ENCODE data around the gene POM121L2. TPM values are rescaled to one million over a fixed set of nuclear protein-coding genes. Genes with fewer than 3 reads are reported as not detected.

Gene POM121L2
- total RNA-seq, 5 donors from 2014 or later (not counting 1 experiment from before 2014, with no cell fraction given) = not detected

DNA sequence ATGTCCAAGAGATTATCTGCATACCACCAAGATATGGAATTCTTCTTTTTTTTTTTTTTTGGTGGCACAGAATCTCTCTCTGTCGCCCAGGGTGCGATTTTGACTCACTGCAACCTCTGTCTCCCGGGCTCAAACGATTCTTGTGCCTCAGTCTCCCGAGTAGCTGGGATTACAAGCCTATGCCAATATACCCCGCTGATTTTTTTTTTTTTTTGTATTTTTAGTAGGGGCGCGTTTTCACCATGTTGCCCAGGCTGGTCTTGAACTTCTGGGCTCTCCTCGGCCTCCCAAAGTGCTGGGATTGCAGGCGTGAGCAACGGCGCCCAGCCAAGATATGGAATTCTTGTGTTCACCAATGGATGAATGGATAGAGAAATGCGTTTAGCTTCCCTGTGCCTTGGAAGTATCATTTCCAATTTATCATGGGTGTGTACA lies 31.0 kb downstream of the POM121L2 start:
- Histone ChIP-seq H3K27ac (ENCODE audit: low read length) (no peak overlapping the region), H3K9me3 (no peaks in the 10 kb centered on the region), H3K4me3 (ENCODE audit: control insufficient read depth in 1 of 2, extremely low read depth in 1 of 2, low read length in 1 of 2) (no peak overlapping the region), H3K27me3 (replicated peaks in 1 of 2; ENCODE audit: control insufficient read depth in 2 of 2, extremely low read depth in 1 of 2, insufficient read depth in 2 of 2, low read length in 1 of 2) (peaks cover 49 to 67% of the 10 kb centered on the region in 2 experiments), H3K4me1 (ENCODE audit: control insufficient read depth in 1 of 2, extremely low read depth in 1 of 2, insufficient read depth in 2 of 2, low read length in 2 of 2) (peaks cover 0 to 9% of the 10 kb centered on the region in 2 experiments), H3K36me3 (ENCODE audit: control insufficient read depth in 2 of 2, extremely low read depth in 1 of 2, insufficient read depth in 1 of 2, low read length in 1 of 2) (no peaks in the 10 kb centered on the region)
- 10% methylated on average over 4 of the region's 13 CpGs for WGBS (ENCODE audit: insufficient coverage)
- POLR2A ChIA-PET = no interaction called here
- CTCF ChIA-PET = interaction anchor here in 1 of 2 donors (0.6 kb wide), 1 partner anchor 13 kb away, joined by 3 read pairs; no protein-coding TSS in a partner anchor
- H3K27ac Mint-ChIP-seq = no peak overlapping the region
- peaks cover 80 to 88% of the 10 kb centered on the region in 2 donors for H3K27me3 Mint-ChIP-seq
- ATAC-seq (replicated peaks in 1 of 4) (no peak), DNase-seq (no peak)
- H3K4me3 Mint-ChIP-seq = no peak overlapping the region
- peaks cover 10% of the 10 kb centered on the region for H3K36me3 Mint-ChIP-seq
- H3K9me3 Mint-ChIP-seq = peaks cover 8 to 40% (median 21%) of the 10 kb centered on the region in 3 donors
- H3K4me1 Mint-ChIP-seq = peaks cover 0 to 7% (median 5%) of the 10 kb centered on the region in 3 donors

GRCh38 chr6:27280540-27281000 lies 31.5 kb downstream of the POM121L2 start:
- DNase-seq = no peak
- Histone ChIP-seq H3K4me1 (ENCODE audit: control insufficient read depth in 1 of 2, extremely low read depth in 1 of 2, insufficient read depth in 2 of 2, low read length in 2 of 2) (peaks cover 0 to 9% of the 10 kb centered on the region in 2 experiments), H3K9me3 (no peaks in the 10 kb centered on the region), H3K27ac (ENCODE audit: low read length) (no peak overlapping the region), H3K4me3 (ENCODE audit: control insufficient read depth in 1 of 2, extremely low read depth in 1 of 2, low read length in 1 of 2) (no peak overlapping the region), H3K27me3 (replicated peaks in 1 of 2; ENCODE audit: control insufficient read depth in 2 of 2, extremely low read depth in 1 of 2, insufficient read depth in 2 of 2, low read length in 1 of 2) (peaks cover 48 to 68% of the 10 kb centered on the region in 2 experiments), H3K36me3 (ENCODE audit: control insufficient read depth in 2 of 2, extremely low read depth in 1 of 2, insufficient read depth in 1 of 2, low read length in 1 of 2) (no peaks in the 10 kb centered on the region)
- ChIA-PET POLR2A (no interaction called here), CTCF (interaction anchor here in 1 of 2 donors (0.6 kb wide), 1 partner anchor 13 kb away, joined by 3 read pairs; no protein-coding TSS in a partner anchor)
- H3K4me1 Mint-ChIP-seq = peaks cover 0 to 7% (median 5%) of the 10 kb centered on the region in 3 donors
- H3K9me3 Mint-ChIP-seq = peaks cover 8 to 40% (median 21%) of the 10 kb centered on the region in 3 donors
- 9% methylated on average over 6 of the region's 9 CpGs for WGBS (ENCODE audit: insufficient coverage)
- H3K36me3 Mint-ChIP-seq = peaks cover 7% of the 10 kb centered on the region
- H3K27ac Mint-ChIP-seq = no peak overlapping the region
- H3K4me3 Mint-ChIP-seq = peak overlapping the region in 1 of 3 donors; percentile 21
- no peak for ATAC-seq (replicated peaks in 1 of 4)
- H3K27me3 Mint-ChIP-seq = peaks cover 80 to 88% of the 10 kb centered on the region in 2 donors

DNA sequence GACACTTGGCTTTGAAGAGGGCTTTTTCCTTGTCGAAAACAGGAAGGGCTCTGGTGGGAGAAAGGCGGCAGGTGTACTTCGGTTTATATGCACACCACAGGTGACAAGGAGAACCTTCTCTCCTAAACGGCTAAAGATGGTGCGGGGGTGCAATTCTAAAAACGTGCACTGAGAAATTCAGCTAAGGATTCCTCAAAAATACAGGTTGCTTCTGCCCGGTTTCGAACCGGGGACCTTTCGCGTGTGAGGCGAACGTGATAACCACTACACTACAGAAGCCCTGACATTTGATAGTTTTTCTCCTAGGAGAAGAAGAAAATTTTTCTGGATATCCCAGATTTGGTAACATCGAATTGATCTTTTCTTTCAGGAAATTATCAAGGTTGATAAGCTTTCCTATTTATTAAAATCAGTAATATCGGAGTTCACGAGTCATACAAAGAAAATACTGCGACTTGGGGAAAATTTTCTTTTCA lies 32.0 kb downstream of the POM121L2 start:
- peaks cover 0 to 9% of the 10 kb centered on the region in 2 experiments for H3K4me1 ChIP-seq (ENCODE audit: control insufficient read depth in 1 of 2, extremely low read depth in 1 of 2, insufficient read depth in 2 of 2, low read length in 2 of 2)
- H3K36me3 ChIP-seq (ENCODE audit: control insufficient read depth in 2 of 2, extremely low read depth in 1 of 2, insufficient read depth in 1 of 2, low read length in 1 of 2) = no peaks in the 10 kb centered on the region
- Mint-ChIP-seq H3K4me1 (peaks cover 0 to 7% (median 5%) of the 10 kb centered on the region in 3 donors), H3K9me3 (peaks cover 8 to 37% (median 21%) of the 10 kb centered on the region in 3 donors), H3K36me3 (peaks cover 7% of the 10 kb centered on the region), H3K27ac (peak overlapping the region in 1 of 2 donors; percentile 71), H3K4me3 (no peak overlapping the region), H3K27me3 (peaks cover 76 to 87% of the 10 kb centered on the region in 2 donors)
- DNase-seq (peak in 1 of 35 experiments; percentile 30), ATAC-seq (replicated peaks in 1 of 4) (no peak)
- no peaks in the 10 kb centered on the region for H3K9me3 ChIP-seq
- no CpG with 5 or more reads among the region's 17 CpGs for WGBS (ENCODE audit: insufficient coverage)
- CTCF ChIA-PET = no interaction called here
- peaks cover 50 to 68% of the 10 kb centered on the region in 2 experiments for H3K27me3 ChIP-seq (replicated peaks in 1 of 2; ENCODE audit: control insufficient read depth in 2 of 2, extremely low read depth in 1 of 2, insufficient read depth in 2 of 2, low read length in 1 of 2)
- POLR2A ChIA-PET = no interaction called here
- no peak overlapping the region for H3K27ac ChIP-seq (ENCODE audit: low read length)
- H3K4me3 ChIP-seq (ENCODE audit: control insufficient read depth in 1 of 2, extremely low read depth in 1 of 2, low read length in 1 of 2) = no peak overlapping the region

DNA sequence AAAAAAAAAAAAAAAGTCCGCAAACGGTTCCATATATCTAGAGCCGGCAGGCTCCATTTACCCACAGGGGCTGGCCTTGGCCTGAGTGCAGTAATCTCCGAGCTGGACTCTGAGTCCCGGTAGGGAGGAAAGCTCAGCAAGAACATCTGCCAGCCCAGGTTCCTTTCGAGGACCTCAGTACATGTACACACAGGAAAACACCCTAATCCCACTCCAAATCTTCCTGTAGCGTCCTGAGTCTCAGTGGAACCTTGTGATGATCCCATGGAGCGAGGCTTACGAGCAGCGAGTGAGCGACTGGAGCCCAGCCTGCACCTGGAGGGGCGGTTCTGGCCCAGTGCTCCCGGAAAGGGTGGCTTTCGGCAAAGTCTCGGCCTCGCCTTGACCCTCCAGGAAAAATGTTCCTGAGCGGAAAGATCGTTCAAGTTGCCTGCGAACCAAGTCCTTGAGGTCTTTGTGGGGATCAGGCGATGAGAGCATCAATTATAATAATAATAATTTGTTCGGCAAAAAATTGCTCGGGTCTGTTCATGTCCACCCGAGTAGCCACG lies 32.5 kb downstream of the POM121L2 start:
- DNase-seq = no peak
- no peaks in the 10 kb centered on the region for H3K9me3 ChIP-seq

GRCh38 chr6:27275025-27275956 lies 36.8 kb downstream of the POM121L2 start:
- no peak overlapping the region for H3K27ac ChIP-seq (ENCODE audit: low read length)
- CTCF ChIA-PET = no interaction called here
- no peaks in the 10 kb centered on the region for H3K9me3 ChIP-seq
- H3K27me3 ChIP-seq (replicated peaks in 1 of 2; ENCODE audit: control insufficient read depth in 2 of 2, extremely low read depth in 1 of 2, insufficient read depth in 2 of 2, low read length in 1 of 2) = peaks cover 32 to 68% of the 10 kb centered on the region in 2 experiments
- Mint-ChIP-seq H3K4me3 (no peak overlapping the region), H3K9me3 (peaks cover 0 to 8% (median 8%) of the 10 kb centered on the region in 3 donors), H3K4me1 (peaks cover 0 to 5% (median 5%) of the 10 kb centered on the region in 3 donors), H3K27me3 (peaks cover 66 to 83% of the 10 kb centered on the region in 2 donors), H3K27ac (peak overlapping the region in 1 of 2 donors; percentile 46), H3K36me3 (no peaks in the 10 kb centered on the region)
- DNase-seq (no peak), ATAC-seq (replicated peaks in 1 of 4) (no peak)
- POLR2A ChIA-PET = no interaction called here
- H3K36me3 ChIP-seq (ENCODE audit: control insufficient read depth in 2 of 2, extremely low read depth in 1 of 2, insufficient read depth in 1 of 2, low read length in 1 of 2) = no peaks in the 10 kb centered on the region
- WGBS (ENCODE audit: insufficient coverage) = 25% methylated on average over 22 of the region's 36 CpGs
- peaks cover 0 to 9% of the 10 kb centered on the region in 2 experiments for H3K4me1 ChIP-seq (ENCODE audit: control insufficient read depth in 1 of 2, extremely low read depth in 1 of 2, insufficient read depth in 2 of 2, low read length in 2 of 2)
- no peak overlapping the region for H3K4me3 ChIP-seq (ENCODE audit: control insufficient read depth in 1 of 2, extremely low read depth in 1 of 2, low read length in 1 of 2)

More for the DNA sequence above, 32.5 kb downstream of the POM121L2 start:
- WGBS (ENCODE audit: insufficient coverage) = 7% methylated on average over 9 of the region's 24 CpGs
- Mint-ChIP-seq H3K36me3 (peaks cover 7% of the 10 kb centered on the region), H3K4me3 (no peak overlapping the region), H3K27ac (peak overlapping the region in 1 of 2 donors; percentile 71), H3K4me1 (peaks cover 0 to 7% (median 5%) of the 10 kb centered on the region in 3 donors), H3K9me3 (peaks cover 8 to 31% (median 17%) of the 10 kb centered on the region in 3 donors), H3K27me3 (peaks cover 76 to 87% of the 10 kb centered on the region in 2 donors)
- ATAC-seq (replicated peaks in 1 of 4) = no peak
- no peak overlapping the region for H3K27ac ChIP-seq (ENCODE audit: low read length)
- H3K4me1 ChIP-seq (ENCODE audit: control insufficient read depth in 1 of 2, extremely low read depth in 1 of 2, insufficient read depth in 2 of 2, low read length in 2 of 2) = peaks cover 0 to 9% of the 10 kb centered on the region in 2 experiments
- peak overlapping the region in 1 of 2 donors; percentile 44 for H3K4me3 ChIP-seq (ENCODE audit: control insufficient read depth in 1 of 2, extremely low read depth in 1 of 2, low read length in 1 of 2)
- H3K36me3 ChIP-seq (ENCODE audit: control insufficient read depth in 2 of 2, extremely low read depth in 1 of 2, insufficient read depth in 1 of 2, low read length in 1 of 2) = no peaks in the 10 kb centered on the region
- POLR2A ChIA-PET = no interaction called here
- CTCF ChIA-PET = interaction anchor here in 1 of 2 donors (0.7 kb wide), 1 partner anchor 8 kb away, joined by 6 read pairs; no protein-coding TSS in a partner anchor
- peaks cover 46 to 69% of the 10 kb centered on the region in 2 experiments for H3K27me3 ChIP-seq (replicated peaks in 1 of 2; ENCODE audit: control insufficient read depth in 2 of 2, extremely low read depth in 1 of 2, insufficient read depth in 2 of 2, low read length in 1 of 2)

- H3K4me1 Mint-ChIP-seq = no peaks in the 10 kb centered on the region
Measured at GRCh38 chr6:27273783-27274182, 38.3 kb downstream of the POM121L2 start.

More at GRCh38 chr6:27273783-27274182, 38.3 kb downstream of the POM121L2 start:
- Mint-ChIP-seq H3K27me3 (peaks cover 68 to 85% of the 10 kb centered on the region in 2 donors), H3K9me3 (peaks cover 0 to 8% (median 5%) of the 10 kb centered on the region in 3 donors), H3K36me3 (no peaks in the 10 kb centered on the region), H3K27ac (no peak overlapping the region), H3K4me3 (no peak overlapping the region)
- Histone ChIP-seq H3K27me3 (replicated peaks in 1 of 2; ENCODE audit: control insufficient read depth in 2 of 2, extremely low read depth in 1 of 2, insufficient read depth in 2 of 2, low read length in 1 of 2) (peaks cover 20 to 62% of the 10 kb centered on the region in 2 experiments), H3K4me3 (ENCODE audit: control insufficient read depth in 1 of 2, extremely low read depth in 1 of 2, low read length in 1 of 2) (no peak overlapping the region), H3K4me1 (ENCODE audit: control insufficient read depth in 1 of 2, extremely low read depth in 1 of 2, insufficient read depth in 2 of 2, low read length in 2 of 2) (no peaks in the 10 kb centered on the region), H3K9me3 (no peaks in the 10 kb centered on the region), H3K27ac (ENCODE audit: low read length) (no peak overlapping the region), H3K36me3 (ENCODE audit: control insufficient read depth in 2 of 2, extremely low read depth in 1 of 2, insufficient read depth in 1 of 2, low read length in 1 of 2) (no peaks in the 10 kb centered on the region)
- no peak for DNase-seq
- ChIA-PET CTCF (interaction anchor here in 1 of 2 donors (0.6 kb wide), 1 partner anchor 20 kb away, joined by 6 read pairs; no protein-coding TSS in a partner anchor), POLR2A (no interaction called here)
- ATAC-seq (replicated peaks in 1 of 4) = no peak
- 67% methylated on average over 8 of the region's 11 CpGs for WGBS (ENCODE audit: insufficient coverage)

Data from T-cell (primary cell).